ENCODE measurements around the gene LIPE. TPM values are rescaled to one million over a fixed set of nuclear protein-coding genes. Genes with fewer than 3 reads are reported as not detected.
"Not testable (repeated sequence)": the region's sequence is repeated elsewhere in the genome, so short reads cannot be mapped to it uniquely, and the experiment has no call there.

LIPE gene
- 54.9 TPM for total RNA-seq
- long read RNA-seq, partial matches to known transcripts: 6 of 22 reads
- long read RNA-seq, other reads (novel, unspliced or antisense): 15 of 22 reads

GRCh38 chr19:42427313-42427712, at the start of gene LIPE:
Gene LIPE, minus strand, starts transcription at chr19:42427388. Its CDS starts 239 bp downstream, at chr19:42427149.
- intact Hi-C loops (cut with DNase I): loop anchor here (10.0 kb wide), 1 partner anchor 183 kb away; the partner anchor contains the start of gene GSK3A
- no peak for DNase-seq (ENCODE audit: low spot score)

- no peak for DNase-seq (ENCODE audit: low spot score)
- intact Hi-C loops (cut with DNase I): no loop called here
Observed at GRCh38 chr19:42475366-42475765, 48.2 kb upstream of the LIPE start.

GRCh38 chr19:42474743-42475142, 47.6 kb upstream of the LIPE start:
- DNase-seq (ENCODE audit: low spot score): no peak

GRCh38 chr19:42473686-42474085, 46.5 kb upstream of the LIPE start:
- intact Hi-C loops (cut with DNase I): no loop called here
- DNase-seq (ENCODE audit: low spot score): no peak

More at GRCh38 chr19:42474743-42475142, 47.6 kb upstream of the LIPE start:
- intact Hi-C loops (cut with DNase I): no loop called here

GRCh38 chr19:42472402-42473147, 45.4 kb upstream of the LIPE start:
- intact Hi-C loops (cut with DNase I): no loop called here
- no peak for DNase-seq (ENCODE audit: low spot score)

- DNase-seq (ENCODE audit: low spot score): no peak
- intact Hi-C loops (cut with DNase I): no loop called here
Observed at GRCh38 chr19:42471554-42472249, 44.5 kb upstream of the LIPE start.

- no peak for DNase-seq (ENCODE audit: low spot score)
- intact Hi-C loops (cut with DNase I): no loop called here
Observed at GRCh38 chr19:42469311-42470235, 42.4 kb upstream of the LIPE start.

GRCh38 chr19:42468273-42468796, 41.1 kb upstream of the LIPE start:
- intact Hi-C loops (cut with DNase I): no loop called here
- no peak for DNase-seq (ENCODE audit: low spot score)

GRCh38 chr19:42467183-42467760, 40.1 kb upstream of the LIPE start:
- DNase-seq (ENCODE audit: low spot score): no peak
- intact Hi-C loops (cut with DNase I): no loop called here

- intact Hi-C loops (cut with DNase I): no loop called here
Observed at GRCh38 chr19:42466521-42467182, 39.5 kb upstream of the LIPE start.

GRCh38 chr19:42465827-42466280, 38.7 kb upstream of the LIPE start:
- intact Hi-C loops (cut with DNase I): no loop called here
- DNase-seq (ENCODE audit: low spot score): no peak

More at GRCh38 chr19:42466521-42467182, 39.5 kb upstream of the LIPE start:
- no peak for DNase-seq (ENCODE audit: low spot score)

- intact Hi-C loops (cut with DNase I): no loop called here
- DNase-seq (ENCODE audit: low spot score): no peak
Observed at GRCh38 chr19:42461700-42462324, 34.6 kb upstream of the LIPE start.

GRCh38 chr19:42461231-42461630, 34.0 kb upstream of the LIPE start:
- DNase-seq (ENCODE audit: low spot score); intact Hi-C loops (cut with DNase I): not testable (repeated sequence)

GRCh38 chr19:42459926-42460325, 32.7 kb upstream of the LIPE start:
- intact Hi-C loops (cut with DNase I): no loop called here
- DNase-seq (ENCODE audit: low spot score): no peak

GRCh38 chr19:42455621-42456081, 28.5 kb upstream of the LIPE start:
- intact Hi-C loops (cut with DNase I): no loop called here
- no peak for DNase-seq (ENCODE audit: low spot score)

GRCh38 chr19:42455086-42455485, 27.9 kb upstream of the LIPE start:
- DNase-seq (ENCODE audit: low spot score): no peak
- intact Hi-C loops (cut with DNase I): no loop called here

- intact Hi-C loops (cut with DNase I): no loop called here
- DNase-seq (ENCODE audit: low spot score): no peak
Observed at GRCh38 chr19:42452590-42452989, 25.4 kb upstream of the LIPE start.

All from cardiac septum (tissue), 1 donor.